GM12801 (cell line): Measurements from ENCODE around the gene NPFFR1.

Experiments
- CTCF ChIP-seq: IDR thresholded peaks from one replicate; pipeline ENCODE4 v1.5.1; 2011; ENCODE audit warnings: control low read depth; ENCODE audit not compliant: insufficient read length; ENCODE audit errors: extremely low read depth

Gene NPFFR1

GRCh38 chr10:70295926-70296325 lies 12.1 kb upstream of the NPFFR1 start:
- no peak for TF ChIP-seq CTCF

DNA sequence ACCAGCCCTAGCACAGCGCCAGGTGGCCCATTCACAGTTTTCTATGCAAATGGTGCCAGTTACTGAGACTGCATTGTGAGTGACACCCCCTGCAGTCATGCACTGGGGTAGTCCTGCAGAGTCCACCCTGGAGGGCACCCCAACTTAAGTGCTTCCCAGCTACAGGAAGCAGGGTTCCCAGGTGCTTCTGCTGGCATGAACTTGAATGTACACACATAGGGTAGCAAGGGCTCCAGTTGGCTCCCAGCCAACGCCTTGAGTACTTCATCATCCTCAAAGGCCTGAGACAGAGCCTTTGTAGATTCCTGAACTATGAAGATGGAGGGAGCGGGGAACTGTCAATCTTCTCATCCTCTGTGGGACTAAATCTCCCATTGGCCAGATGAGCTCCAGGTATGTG lies 11.5 kb upstream of the NPFFR1 start:
- no peak for TF ChIP-seq CTCF

- TF ChIP-seq CTCF: no peak
Observed at GRCh38 chr10:70293169-70293843, 9.5 kb upstream of the NPFFR1 start.

DNA sequence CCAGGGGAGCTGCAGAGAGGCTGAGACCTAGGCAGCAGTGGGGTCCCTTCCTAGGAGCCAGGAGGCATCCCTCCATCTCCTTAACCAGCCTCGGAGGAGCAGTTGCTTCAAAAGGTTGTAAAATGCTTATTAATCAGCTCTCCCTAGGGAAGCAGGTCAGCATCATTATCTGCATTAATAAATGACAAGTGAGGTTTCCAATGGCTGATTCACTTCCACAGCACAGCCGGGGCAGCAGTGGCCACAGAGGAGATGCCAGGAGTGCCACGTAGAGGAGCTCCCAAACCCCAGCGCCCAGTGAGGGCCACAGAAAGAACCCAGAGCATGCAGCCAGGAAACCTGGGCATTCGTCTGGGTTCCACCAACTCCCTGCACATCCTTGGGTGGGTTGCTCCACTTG lies 8.2 kb upstream of the NPFFR1 start:
- no peak for TF ChIP-seq CTCF

GRCh38 chr10:70289739-70290138 lies 5.9 kb upstream of the NPFFR1 start:
- no peak for TF ChIP-seq CTCF

DNA sequence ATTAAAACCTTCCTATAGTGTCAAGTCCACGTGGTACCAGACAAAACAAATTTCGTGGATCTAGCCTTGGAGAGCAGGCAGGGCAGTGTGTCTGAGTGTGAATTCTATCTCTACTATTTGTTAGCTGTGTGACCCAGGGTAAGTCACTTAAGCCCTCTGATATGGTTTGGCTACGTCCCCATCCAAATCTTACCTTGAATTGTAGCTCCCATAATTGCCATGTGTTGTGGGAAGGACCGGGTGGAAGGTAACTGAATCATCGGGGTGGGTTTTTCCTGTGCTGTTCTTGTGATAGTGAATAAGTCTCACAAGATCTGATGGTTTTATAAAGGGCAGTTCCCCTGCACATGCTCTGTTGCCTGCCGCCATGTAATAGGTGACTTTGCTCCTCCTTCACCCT lies 2.8 kb upstream of the NPFFR1 start:
- no peak for TF ChIP-seq CTCF

DNA sequence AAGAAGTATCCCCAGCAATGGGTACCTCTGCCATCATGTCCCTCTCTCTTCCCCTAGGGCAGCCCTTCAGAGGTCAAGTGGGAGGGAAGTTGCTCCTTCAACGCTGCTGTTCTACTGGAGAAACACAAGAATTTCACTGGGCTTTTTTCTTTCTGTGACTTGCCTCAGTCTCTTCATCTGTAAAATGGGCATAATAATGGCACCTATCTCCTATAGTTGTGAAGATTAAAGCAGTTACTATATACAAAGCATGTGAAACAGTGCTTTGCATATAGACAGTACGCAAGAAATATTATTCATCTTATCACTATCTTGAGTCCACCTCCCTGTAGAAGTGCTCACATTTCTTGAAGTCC lies 1.6 kb upstream of the NPFFR1 start:
- TF ChIP-seq CTCF: no peak
